ENCODE measurements around the gene EMC8.
"Not testable (repeated sequence)": the region's sequence is repeated elsewhere in the genome, so short reads cannot be mapped to it uniquely, and the experiment has no call there.

Gene EMC8

GRCh38 chr16:85835227-85835751, 35.9 kb upstream of the EMC8 start:
- DNase-seq (ENCODE audit: low spot score): no peak

DNA sequence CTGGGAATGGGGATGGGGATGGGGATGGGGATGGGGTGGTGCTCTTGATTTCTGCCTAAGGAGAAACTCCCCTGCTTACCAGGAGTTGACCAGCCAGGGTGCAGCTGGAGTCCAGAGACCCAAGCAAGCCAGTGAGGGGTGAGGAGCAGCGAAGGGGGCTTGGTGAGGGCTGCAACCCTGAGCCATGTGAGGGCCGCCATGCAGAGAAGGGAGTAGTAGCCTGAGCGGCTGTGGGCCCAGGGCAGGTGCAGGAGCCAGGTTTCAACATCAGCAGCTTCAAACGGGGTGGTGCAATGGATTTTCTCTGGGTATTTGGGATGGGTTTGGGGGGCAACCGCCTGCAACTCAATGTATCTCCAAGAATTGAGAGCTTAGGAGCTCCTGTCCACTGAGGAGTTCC, 35.4 kb upstream of the EMC8 start:
- no peak for DNase-seq (ENCODE audit: low spot score)

- DNase-seq (ENCODE audit: low spot score): no peak
These were observed 34.0 kb upstream of the EMC8 start for GRCh38 chr16:85833219-85833920.

DNA sequence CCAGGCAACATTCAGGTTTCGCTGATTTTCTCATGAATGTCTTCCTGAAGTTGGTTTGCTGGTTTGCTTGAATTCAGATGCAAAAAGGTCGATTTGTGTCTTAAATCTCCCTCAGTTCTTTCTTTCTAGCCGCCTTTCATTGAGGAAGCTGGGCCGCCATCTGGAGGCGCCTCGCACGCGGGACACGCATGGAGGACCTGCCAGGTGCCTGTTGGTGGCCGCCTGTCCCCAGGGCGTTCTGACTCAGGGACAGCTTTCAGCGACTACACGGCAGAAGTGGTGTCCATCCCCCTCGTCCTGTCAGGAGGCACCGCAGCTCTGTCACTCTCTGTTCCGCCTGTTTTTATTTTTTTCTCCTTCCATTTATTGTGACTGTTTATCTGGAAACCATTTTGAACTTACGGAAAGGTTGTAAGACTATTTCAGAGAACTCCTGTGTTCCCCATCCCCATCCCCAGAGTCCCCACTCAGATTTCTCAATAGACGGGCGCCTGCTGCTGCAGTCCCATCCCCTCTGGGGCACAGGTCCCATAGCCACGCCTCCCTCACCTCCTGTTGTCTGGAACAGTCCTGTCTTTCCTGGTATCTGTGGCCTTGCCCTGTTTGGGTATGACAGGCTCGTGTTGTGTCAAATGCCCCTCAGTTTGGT, 33.4 kb upstream of the EMC8 start:
- DNase-seq (ENCODE audit: low spot score): no peak

GRCh38 chr16:85830821-85831220, 31.5 kb upstream of the EMC8 start:
- DNase-seq (ENCODE audit: low spot score): no peak

DNA sequence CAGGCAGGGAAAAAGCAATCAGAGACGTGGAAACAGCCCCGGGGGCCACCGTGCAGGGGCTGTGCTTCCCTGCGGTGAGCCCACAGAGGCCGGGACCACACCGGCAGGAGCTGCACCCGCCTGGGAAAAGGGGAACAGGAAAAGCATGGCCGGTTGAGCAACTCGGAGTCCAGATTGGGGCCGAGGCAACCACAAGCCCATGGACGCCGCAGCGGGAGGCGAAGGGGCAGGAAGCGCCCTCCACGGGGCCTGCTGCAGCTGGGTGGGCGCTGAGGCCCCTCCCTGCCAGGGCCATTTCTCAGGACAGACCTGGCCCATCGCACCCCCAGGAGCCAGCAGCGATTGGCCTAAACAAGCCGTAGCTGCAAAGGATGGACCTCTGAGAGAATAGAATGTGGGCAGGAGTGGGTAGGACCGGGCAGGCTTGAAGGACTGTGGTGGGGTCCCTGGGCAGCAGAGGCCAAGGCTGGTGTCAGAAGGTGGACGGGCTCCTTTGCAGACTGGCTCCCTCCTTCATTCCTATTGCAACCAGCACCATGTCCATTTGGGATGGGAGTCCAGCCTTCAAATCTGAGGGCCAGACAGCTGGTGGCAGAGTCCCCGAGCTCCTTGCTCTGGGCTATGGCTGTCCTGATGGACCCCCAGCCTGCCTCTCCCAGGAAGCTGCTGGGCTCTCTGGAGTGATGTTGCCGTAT, 30.6 kb upstream of the EMC8 start:
- DNase-seq (ENCODE audit: low spot score): no peak

- no peak for DNase-seq (ENCODE audit: low spot score)
These were observed 29.9 kb upstream of the EMC8 start for GRCh38 chr16:85829171-85829719.

GRCh38 chr16:85828166-85828565, 28.8 kb upstream of the EMC8 start:
- DNase-seq (ENCODE audit: low spot score): no peak

GRCh38 chr16:85826686-85827247, 27.4 kb upstream of the EMC8 start:
- DNase-seq (ENCODE audit: low spot score): no peak

GRCh38 chr16:85825326-85825725, 26.0 kb upstream of the EMC8 start:
- DNase-seq (ENCODE audit: low spot score): no peak

GRCh38 chr16:85824161-85825135, 25.1 kb upstream of the EMC8 start:
- no peak for DNase-seq (ENCODE audit: low spot score)

DNA sequence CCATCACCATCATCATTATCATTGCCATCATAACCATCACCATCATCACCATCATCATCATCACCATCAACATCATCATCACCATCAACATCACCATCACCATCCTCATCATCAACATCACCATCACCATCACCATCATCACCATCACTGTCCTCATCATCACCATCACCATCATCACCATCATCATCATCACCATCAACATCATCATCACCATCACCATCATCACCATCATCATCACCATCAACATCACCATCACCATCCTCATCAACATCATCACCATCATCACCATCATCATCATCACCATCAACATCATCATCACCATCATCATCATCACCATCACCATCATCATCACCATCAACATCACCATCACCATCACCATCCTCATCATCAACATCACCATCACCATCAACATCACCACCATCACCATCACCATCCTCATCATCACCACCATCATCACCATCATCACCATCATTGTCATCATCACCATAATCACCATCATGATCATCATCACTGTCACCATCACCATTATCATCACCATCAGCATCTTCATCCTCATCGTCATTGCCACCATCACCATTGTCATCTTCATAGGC, 24.1 kb upstream of the EMC8 start:
- no peak for DNase-seq (ENCODE audit: low spot score)

- no peak for DNase-seq (ENCODE audit: low spot score)
These were observed 22.8 kb upstream of the EMC8 start for GRCh38 chr16:85822145-85822544.

GRCh38 chr16:85821390-85822135, 22.2 kb upstream of the EMC8 start:
- DNase-seq (ENCODE audit: low spot score): peak; percentile 93

GRCh38 chr16:85820604-85821372, 21.4 kb upstream of the EMC8 start:
- no peak for DNase-seq (ENCODE audit: low spot score)

DNA sequence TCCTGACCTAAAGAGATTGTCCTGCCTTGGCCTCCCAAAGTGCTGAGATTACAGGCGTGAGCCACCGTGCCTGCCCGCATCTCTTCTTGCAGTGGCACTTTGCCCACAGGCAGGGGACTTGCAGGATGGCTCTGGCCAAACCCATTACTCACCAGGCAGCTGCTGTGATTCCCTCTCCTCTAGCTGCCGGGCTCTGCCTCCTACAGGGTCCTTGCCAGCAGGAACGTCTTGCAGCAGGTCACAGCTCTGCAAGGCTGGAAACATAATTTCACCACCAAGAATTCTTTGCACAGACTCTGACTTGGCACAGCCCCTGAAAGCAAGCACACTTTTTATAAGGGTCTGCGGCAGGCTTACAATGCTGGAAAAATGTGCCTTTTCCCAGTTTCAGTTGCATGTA, 20.4 kb upstream of the EMC8 start:
- no peak for DNase-seq (ENCODE audit: low spot score)

GRCh38 chr16:85819245-85819644, 19.9 kb upstream of the EMC8 start:
- DNase-seq (ENCODE audit: low spot score): peak; percentile 89

DNA sequence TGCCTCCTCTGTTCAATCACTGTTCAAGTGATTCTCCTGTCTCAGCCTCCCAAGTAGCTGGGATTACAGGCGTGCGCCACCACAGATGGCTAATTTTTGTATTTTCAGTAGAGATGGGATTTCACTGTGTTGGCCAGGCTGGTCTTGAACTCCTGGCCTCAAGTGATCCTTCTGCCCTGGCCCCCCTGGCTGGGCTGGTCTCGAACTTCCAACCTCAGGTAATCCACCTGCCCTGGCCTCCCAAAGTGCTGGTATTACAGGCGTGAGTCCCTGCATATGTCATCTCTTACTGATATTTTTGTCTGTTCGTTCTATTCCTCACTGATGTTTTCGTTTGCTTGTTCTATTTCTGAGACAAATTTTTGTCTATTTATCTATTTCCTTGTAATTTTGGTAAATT, 17.9 kb upstream of the EMC8 start:
- DNase-seq (ENCODE audit: low spot score): not testable (repeated sequence)

DNA sequence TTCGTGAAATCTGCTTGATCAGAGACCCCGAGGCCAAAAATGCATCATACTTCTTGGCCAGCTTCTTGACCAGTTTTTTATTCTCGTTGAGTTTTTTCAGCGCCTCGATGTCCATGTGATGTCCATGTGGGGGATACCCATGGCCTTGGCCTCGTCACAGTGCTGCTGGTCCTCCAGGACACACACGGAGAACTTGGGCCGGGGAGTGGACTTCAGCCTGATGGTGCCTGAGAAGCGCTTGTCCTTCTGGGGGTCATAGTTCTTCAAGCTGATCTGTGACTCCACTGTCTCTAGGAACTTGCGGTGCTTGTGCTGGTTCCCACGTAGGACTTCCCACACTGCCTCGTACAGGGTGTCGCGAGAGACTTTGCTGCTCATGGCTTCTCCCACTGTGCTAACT, 16.8 kb upstream of the EMC8 start:
- no peak for DNase-seq (ENCODE audit: low spot score)
